ENCODE measurements around the gene PRRX2. TPM values are rescaled to one million over a fixed set of nuclear protein-coding genes. Genes with fewer than 3 reads are reported as not detected.

Gene PRRX2
- total and polyA plus RNA-seq, 2 of the 13 experiments (the other 11 are each of a cell fraction or from before 2014, with no cell fraction given) = 0.05 TPM; not detected in 1

GRCh38 chr9:129709438-129710168, 44.2 kb downstream of the PRRX2 start:
- WGBS (ENCODE audit: low lambda C conversion rate) = 29% methylated on average over 11 of the region's 17 CpGs
- Histone ChIP-seq H3K4me3 (replicated peaks in 1 of 3; ENCODE audit: insufficient read depth in 1 of 3, low read depth in 2 of 3, low read length in 3 of 3) (no peak overlapping the region), H4K20me1 (ENCODE audit: insufficient read depth, low read length) (no peaks in the 10 kb centered on the region), H3K79me2 (ENCODE audit: insufficient read depth, low read length) (no peaks in the 10 kb centered on the region), H2AFZ (ENCODE audit: low read length) (no peak overlapping the region), H3K9me3 (ENCODE audit: low read length) (no peaks in the 10 kb centered on the region), H3K27me3 (ENCODE audit: control insufficient read depth in 1 of 2, insufficient read depth in 2 of 2, low read length in 2 of 2) (peaks cover 6 to 47% of the 10 kb centered on the region in 2 experiments; a peak in 4 of 5 replicates), H3K27ac (ENCODE audit: extremely low read length, insufficient read depth, low read length) (no peak overlapping the region), H3K36me3 (replicated peaks in 1 of 2; ENCODE audit: control insufficient read depth in 1 of 2, insufficient read depth in 2 of 2, low read length in 2 of 2) (no peaks in the 10 kb centered on the region), H3K4me2 (ENCODE audit: low read depth, low read length) (no peak overlapping the region), H3K9ac (ENCODE audit: insufficient read depth, low read depth, low read length) (no peak overlapping the region), H3K4me1 (ENCODE audit: insufficient read depth, low read length) (no peaks in the 10 kb centered on the region)
- intact Hi-C loops (cut with micrococcal nuclease; ENCODE audit: unreplicated experiment) = no loop called here
- FAIRE-seq (no peak), ATAC-seq (no peak; the same call in 2 of the 3 replicates), DNase-seq (ENCODE audit: low spot score) (no peak)
- no TSS peak for BruUV-seq (replicated peaks)
- in situ Hi-C loops (cut with HindIII; ENCODE audit: extremely low pct_ligation_motif_present, low pct_unique_long_range_greater_than_20kb) = no loop called here
- no peak for TF ChIP-seq ZNF180 (CRISPR knock-in tag; IDR thresholded peaks at IDR 0.05; ENCODE audit: borderline replicate concordance, low read depth)
- no peak for TF ChIP-seq ZBTB39 (CRISPR knock-in tag; IDR thresholded peaks at IDR 0.05)
- TF ChIP-seq ZFAT (CRISPR knock-in tag; conservative IDR thresholded peaks at IDR 0.05) = no peak
- TF ChIP-seq KLF6 (CRISPR knock-in tag; IDR thresholded peaks at IDR 0.05) = no peak
- no peak for TF ChIP-seq ZNF883 (CRISPR knock-in tag; IDR thresholded peaks at IDR 0.05; ENCODE audit: not compliant biosample characterization)
- no peak for TF ChIP-seq JUND (CRISPR knock-in tag; IDR thresholded peaks at IDR 0.05)
- no peak for TF ChIP-seq ZNF777 (CRISPR knock-in tag; IDR thresholded peaks at IDR 0.05)
- TF ChIP-seq ZMAT3 (CRISPR knock-in tag; conservative IDR thresholded peaks at IDR 0.05) = no peak
- no peak for TF ChIP-seq CHD4 (IDR thresholded peaks at IDR 0.05; ENCODE audit: borderline replicate concordance, low read length)
- no peak for TF ChIP-seq HES4 (CRISPR knock-in tag; IDR thresholded peaks at IDR 0.05; ENCODE audit: borderline replicate concordance)
- no peak for TF ChIP-seq SKIL (CRISPR knock-in tag; IDR thresholded peaks at IDR 0.05; ENCODE audit: borderline replicate concordance)
- TF ChIP-seq ZSCAN20 (CRISPR knock-in tag; IDR thresholded peaks at IDR 0.05; ENCODE audit: borderline replicate concordance) = no peak
- TF ChIP-seq ZFP91 (CRISPR knock-in tag; IDR thresholded peaks at IDR 0.05; ENCODE audit: borderline replicate concordance) = no peak
- no peak for TF ChIP-seq ZKSCAN8 (CRISPR knock-in tag; IDR thresholded peaks at IDR 0.05; ENCODE audit: borderline replicate concordance)
- no peak for TF ChIP-seq ZBTB7B (CRISPR knock-in tag; IDR thresholded peaks at IDR 0.05)
- TF ChIP-seq ATF4 (CRISPR knock-in tag; IDR thresholded peaks at IDR 0.05) = no peak
- POLR2A ChIA-PET = no interaction called here
- CTCF ChIA-PET (ENCODE audit: low intra/inter-chr PET ratio, low total read pairs) = no interaction called here

Data from HepG2 (cell line).